ENCODE results near the gene WFS1. TPM values are rescaled to one million over a fixed set of nuclear protein-coding genes. Genes with fewer than 3 reads are reported as not detected.

WFS1 gene
- total RNA-seq, 1 donor from 2014 or later = 199 TPM

- no peak for DNase-seq (ENCODE audit: extremely low read depth, low read depth, low spot score)
Measured at GRCh38 chr4:6258026-6258360, 11.7 kb upstream of the WFS1 start.

GRCh38 chr4:6258741-6259140 is 10.9 kb upstream of the WFS1 start:
- DNase-seq (ENCODE audit: extremely low read depth, low read depth, low spot score) = no peak

GRCh38 chr4:6259886-6260285 is 9.8 kb upstream of the WFS1 start:
- DNase-seq (ENCODE audit: extremely low read depth, low read depth, low spot score) = no peak

- DNase-seq (ENCODE audit: extremely low read depth, low read depth, low spot score) = no peak
Measured at GRCh38 chr4:6262176-6262575, 7.5 kb upstream of the WFS1 start.

- DNase-seq (ENCODE audit: extremely low read depth, low read depth, low spot score) = no peak
Measured at GRCh38 chr4:6262847-6263487, 6.7 kb upstream of the WFS1 start.

GRCh38 chr4:6263526-6264224 is 6.0 kb upstream of the WFS1 start:
- no peak for DNase-seq (ENCODE audit: extremely low read depth, low read depth, low spot score)

- DNase-seq (ENCODE audit: extremely low read depth, low read depth, low spot score) = no peak
Measured at GRCh38 chr4:6264225-6264540, 5.5 kb upstream of the WFS1 start.

- no peak for DNase-seq (ENCODE audit: extremely low read depth, low read depth, low spot score)
Measured at GRCh38 chr4:6265546-6265945, 4.1 kb upstream of the WFS1 start.

GRCh38 chr4:6267573-6267972 is 2.1 kb upstream of the WFS1 start:
- DNase-seq (ENCODE audit: extremely low read depth, low read depth, low spot score) = no peak

- no peak for DNase-seq (ENCODE audit: extremely low read depth, low read depth, low spot score)
Measured at GRCh38 chr4:6268650-6269615, 717 bp upstream of the WFS1 start.

GRCh38 chr4:6270636-6271121 is 1.0 kb downstream of the WFS1 start:
- no peak for DNase-seq (ENCODE audit: extremely low read depth, low read depth, low spot score)

GRCh38 chr4:6271206-6271605 is 1.6 kb downstream of the WFS1 start:
- DNase-seq (ENCODE audit: extremely low read depth, low read depth, low spot score) = no peak

GRCh38 chr4:6271701-6272465 is 2.2 kb downstream of the WFS1 start:
- DNase-seq (ENCODE audit: extremely low read depth, low read depth, low spot score) = no peak

GRCh38 chr4:6272863-6273660 is 3.4 kb downstream of the WFS1 start:
- DNase-seq (ENCODE audit: extremely low read depth, low read depth, low spot score) = no peak

GRCh38 chr4:6273661-6273990 is 4.0 kb downstream of the WFS1 start:
- DNase-seq (ENCODE audit: extremely low read depth, low read depth, low spot score) = no peak

GRCh38 chr4:6275351-6275750 is 5.7 kb downstream of the WFS1 start:
- DNase-seq (ENCODE audit: extremely low read depth, low read depth, low spot score) = no peak

GRCh38 chr4:6275898-6276806 is 6.5 kb downstream of the WFS1 start:
- DNase-seq (ENCODE audit: extremely low read depth, low read depth, low spot score) = no peak

GRCh38 chr4:6277139-6277802 is 7.6 kb downstream of the WFS1 start:
- DNase-seq (ENCODE audit: extremely low read depth, low read depth, low spot score) = no peak
